IPS DF 4.7 (cell line): ENCODE measurements around the gene IVL.

ENCODE experiments used
- DNase-seq: peaks from one replicate; pipeline ENCODE4 v3.0.0-alpha.2; 2013; ENCODE audit warnings: low spot score; ENCODE audit errors: extremely low read depth

The IVL gene, protein sequence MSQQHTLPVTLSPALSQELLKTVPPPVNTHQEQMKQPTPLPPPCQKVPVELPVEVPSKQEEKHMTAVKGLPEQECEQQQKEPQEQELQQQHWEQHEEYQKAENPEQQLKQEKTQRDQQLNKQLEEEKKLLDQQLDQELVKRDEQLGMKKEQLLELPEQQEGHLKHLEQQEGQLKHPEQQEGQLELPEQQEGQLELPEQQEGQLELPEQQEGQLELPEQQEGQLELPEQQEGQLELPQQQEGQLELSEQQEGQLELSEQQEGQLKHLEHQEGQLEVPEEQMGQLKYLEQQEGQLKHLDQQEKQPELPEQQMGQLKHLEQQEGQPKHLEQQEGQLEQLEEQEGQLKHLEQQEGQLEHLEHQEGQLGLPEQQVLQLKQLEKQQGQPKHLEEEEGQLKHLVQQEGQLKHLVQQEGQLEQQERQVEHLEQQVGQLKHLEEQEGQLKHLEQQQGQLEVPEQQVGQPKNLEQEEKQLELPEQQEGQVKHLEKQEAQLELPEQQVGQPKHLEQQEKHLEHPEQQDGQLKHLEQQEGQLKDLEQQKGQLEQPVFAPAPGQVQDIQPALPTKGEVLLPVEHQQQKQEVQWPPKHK

DNA sequence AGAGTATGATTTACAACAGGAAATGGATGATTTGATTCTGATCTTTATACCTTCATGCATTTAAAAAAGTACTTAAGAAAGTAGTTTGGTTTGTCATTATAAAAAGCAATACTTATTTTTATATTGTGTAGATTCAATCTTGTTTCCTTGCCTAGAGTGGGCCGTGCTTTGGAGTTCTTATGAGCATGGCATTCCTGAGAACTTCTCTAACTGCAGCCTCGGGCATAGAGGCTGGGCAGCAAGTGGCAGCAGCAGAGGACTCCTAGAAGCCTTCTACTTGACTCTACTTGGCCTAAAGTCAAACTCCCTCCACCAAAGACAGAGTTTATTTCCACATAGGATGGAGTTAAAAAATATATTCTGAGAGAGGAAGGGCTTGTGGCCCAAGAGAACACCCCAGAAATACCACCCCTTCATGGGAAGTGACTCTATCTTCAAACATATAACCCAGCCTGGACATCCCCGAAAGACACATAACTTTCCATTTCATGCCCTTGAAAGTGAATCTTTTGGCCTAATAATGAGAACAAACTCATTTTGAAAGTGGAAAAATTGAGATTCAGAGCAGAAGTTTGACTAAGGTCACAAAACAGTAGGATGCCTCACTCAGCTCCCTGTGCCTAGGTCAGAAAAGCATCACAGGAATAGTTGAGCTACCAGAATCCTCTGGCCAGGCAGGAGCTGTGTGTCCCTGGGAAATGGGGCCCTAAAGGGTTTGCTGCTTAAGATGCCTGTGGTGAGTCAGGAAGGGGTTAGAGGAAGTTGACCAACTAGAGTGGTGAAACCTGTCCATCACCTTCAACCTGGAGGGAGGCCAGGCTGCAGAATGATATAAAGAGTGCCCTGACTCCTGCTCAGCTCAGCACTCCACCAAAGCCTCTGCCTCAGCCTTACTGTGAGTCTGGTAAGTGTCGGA, at the start of gene IVL:
Gene IVL, plus strand, starts transcription at position 861 of the 916 bp plus-strand sequence. CDS start 1,252 bp downstream, outside the sequence.
- DNase-seq = no peak

DNA sequence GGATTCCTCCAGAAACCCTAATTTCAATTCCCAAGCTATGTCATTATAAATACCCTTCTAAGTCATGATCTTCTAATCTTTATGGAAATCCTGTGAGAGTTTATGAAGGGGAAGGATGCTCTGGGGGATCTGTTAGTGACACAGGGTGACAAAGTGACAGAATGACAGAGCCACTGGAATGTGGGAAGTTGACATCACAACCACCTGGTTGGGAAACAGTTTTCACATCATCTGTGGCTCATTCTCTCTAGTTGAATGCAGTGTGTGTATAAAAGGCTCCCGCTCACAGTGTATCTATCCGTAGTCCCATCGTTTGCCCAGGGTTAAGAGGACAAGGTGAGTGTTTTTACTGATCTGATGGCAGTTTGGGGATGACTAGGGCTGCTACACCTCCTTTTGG, 48.6 kb upstream of the IVL start, which contains the start of gene LCE7A:
Gene LCE7A, plus strand, starts transcription at position 301 of the 400 bp plus-strand sequence. CDS start 702 bp downstream, outside the sequence.
- DNase-seq = no peak

DNA sequence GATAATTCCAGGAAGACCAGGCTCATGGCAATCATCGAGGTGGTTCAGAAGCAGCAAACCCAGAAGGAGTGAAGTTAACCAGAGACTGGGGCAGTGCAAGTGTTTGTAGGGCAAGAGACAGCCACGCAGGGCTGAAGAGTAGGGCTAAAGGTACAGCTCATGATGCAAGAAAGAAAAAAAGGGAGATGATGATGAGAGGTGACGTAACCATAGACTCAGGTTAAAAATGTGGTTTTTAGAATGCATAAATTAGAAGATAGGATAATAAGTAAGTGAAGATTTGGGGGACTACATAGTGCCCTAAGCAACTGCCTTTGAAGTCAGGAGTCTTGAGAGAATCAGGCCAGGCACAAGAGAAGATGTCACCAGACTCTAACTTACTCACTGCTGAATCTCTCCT, 48.2 kb upstream of the IVL start:
- DNase-seq = no peak

DNA sequence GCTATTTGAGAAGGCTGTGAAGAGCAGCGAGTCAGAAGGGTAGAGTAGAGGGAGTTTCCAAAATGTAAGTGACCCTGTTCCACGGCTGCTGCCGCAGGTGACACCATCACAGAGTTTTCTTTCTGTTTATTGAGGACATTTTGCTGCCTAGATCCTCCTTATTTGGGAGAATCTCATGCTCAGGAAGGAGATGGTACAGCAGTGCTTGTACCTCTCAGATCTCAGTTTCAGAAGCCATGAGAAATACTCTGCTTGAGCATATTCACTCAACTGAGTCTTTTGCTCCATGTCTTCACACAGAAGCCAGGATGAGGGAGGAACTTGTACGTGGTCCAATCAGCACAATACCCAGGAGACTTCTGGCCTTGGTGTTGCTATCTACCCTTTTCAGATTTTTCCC, 47.0 kb upstream of the IVL start:
- no peak for DNase-seq

DNA sequence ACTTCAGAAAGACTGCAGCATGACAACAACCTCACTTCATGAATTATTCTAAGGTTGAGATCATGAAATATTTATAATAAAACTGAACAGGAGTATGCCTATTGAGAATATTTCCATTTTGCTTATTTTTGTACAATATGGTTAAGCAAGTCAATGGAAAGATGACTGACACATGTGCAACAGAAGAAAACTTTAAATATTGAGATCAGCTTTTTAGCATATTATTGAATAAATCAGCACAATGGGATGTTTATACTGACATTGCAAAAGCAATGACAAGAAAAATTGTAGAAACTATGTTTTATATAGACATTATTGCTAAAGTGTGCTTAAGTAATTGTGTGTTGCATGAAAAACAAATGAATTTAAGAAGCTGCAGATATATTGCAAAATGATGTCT, 43.9 kb upstream of the IVL start:
- DNase-seq = no peak

DNA sequence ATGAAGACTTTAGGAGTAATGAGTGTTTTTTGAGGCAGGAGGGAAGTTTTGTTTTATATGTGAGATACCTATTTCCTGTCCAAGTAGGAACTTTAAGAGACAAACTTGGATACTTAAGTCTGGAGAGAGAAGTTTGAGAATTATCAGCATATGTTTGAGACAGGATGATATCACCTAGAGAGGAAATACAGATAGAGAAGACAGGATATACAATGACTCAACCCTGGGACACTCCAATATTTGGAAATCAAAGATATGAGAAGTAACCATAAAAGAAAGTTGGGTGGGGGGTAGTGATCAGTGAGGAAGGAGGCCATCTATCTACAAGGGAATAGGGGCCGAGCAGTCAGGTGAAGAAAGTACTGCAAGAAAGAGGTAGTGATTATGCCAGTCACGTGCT, 42.0 kb upstream of the IVL start:
- no peak for DNase-seq

DNA sequence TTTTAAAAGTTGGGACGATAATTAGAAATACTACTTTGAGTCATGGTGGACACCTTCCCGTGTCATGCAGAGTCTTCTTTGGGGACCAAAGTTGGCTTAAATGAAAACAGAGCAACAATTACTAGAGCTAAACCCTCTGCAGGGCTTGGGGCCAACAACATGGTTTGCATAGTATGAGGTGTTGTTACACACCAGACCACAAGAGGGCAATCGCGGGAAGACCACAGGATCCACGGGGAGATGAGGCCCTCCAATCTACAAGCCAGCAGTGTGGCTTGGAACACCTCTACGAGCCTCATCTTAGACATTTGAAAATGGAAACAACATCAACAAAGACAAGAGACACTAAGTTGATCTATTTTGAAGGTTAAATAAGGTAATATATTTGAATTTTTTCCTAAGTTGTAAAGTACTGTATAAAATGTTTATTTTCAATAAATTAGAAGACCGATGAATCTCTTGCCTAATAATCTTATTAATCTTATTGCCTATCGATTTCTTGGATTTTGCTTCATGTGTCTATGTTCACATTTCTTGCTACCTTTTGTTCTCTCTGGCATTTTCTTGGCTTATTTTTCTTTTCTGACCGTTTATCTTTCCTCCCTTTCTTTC, 38.4 kb upstream of the IVL start:
- no peak for DNase-seq

DNA sequence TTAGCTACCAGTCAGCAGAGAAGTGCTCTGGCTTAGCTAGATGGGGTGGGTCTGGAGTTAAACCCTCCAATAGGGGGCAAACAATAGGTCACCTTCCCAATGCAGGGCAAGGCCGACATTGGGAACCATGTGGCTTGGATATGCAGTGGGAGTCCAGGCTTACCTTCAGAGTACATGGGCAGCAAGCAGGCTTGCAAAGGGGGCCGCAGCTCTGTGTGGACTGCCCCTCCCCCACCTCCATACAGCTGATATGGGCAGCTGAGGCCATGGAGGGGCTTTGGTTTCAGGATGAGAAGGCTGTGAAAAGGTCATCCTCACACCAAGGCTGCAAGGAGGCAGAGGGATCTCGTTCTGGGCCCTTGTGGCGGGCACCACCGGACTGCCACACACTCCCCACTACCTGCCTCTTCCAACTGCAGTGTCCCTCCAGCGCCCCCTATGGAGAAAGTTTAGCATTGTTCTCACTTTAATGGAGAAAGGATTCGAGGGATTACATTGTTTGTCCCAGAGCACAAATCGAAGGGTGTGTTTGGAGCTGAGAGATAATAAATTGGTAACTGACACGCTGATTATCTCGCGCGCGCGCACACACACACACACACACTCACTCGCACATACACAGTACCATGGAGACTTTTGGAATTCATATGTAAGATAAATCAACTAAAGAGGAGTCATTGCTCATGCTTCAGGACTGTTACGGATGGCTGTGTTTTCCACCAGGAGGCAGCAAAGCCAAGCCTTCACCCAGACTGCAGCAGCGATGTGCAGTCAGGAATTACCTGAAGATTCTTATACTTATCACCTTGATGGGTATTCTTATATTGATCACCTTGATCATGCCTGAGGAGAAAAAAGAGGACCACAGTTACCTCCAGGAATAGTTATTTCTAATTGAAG, 37.3 kb upstream of the IVL start:
- no peak for DNase-seq

DNA sequence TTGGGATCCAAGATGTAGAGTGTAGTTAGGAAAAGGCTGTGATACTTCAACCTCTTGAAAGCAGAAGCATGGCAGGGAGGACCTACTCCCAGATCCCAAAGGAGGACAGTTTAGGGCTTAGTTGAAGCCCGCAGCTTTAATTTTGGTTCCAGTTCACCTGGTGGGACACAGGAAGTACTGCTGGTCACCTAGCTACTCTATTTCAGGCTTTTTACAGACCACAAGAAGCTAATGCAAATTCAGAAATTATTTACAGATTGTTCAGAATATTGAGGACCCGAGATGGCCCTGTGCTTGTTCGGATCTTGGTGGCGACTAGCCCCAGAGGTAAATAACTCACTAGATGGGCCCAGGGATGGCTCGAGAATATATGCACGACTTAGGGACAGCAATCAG, 36.6 kb upstream of the IVL start:
- DNase-seq = no peak

DNA sequence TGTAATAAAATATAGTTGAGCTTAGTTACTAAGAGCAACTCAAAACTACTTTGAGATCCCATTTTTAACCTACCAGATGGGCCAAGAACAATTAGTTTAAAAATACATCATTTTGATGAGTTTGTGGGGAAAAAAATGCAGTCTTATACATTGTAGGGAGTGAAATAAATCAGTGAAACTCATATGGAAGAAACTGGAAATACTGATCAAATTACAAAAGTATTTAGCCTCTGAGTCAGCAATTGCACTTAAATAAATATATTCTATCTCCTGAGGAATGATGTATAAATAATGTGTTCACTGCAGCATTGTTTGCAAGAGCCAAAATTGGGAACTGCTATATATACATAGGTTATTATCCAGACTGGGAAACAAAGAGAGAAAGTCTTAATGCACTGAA, 34.9 kb upstream of the IVL start:
- no peak for DNase-seq

DNA sequence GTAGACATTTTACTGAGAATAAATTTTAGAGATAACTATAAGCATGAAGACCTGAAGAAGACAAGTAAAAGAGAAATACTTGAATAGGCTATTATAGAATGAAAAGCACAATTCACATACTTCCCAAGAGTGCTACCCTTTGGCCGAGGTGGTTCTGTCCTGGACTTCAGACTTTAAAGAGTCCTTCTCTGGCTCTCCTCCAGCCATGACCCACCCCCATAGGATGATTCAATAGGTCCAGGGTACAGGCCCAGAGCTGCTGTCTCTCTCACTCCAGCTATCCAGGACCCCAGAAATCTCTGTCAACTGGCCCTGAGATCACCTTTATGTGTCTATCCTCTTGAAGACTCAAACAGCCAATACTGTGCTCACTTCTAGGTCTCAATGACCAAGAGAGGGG, 31.5 kb upstream of the IVL start:
- no peak for DNase-seq

DNA sequence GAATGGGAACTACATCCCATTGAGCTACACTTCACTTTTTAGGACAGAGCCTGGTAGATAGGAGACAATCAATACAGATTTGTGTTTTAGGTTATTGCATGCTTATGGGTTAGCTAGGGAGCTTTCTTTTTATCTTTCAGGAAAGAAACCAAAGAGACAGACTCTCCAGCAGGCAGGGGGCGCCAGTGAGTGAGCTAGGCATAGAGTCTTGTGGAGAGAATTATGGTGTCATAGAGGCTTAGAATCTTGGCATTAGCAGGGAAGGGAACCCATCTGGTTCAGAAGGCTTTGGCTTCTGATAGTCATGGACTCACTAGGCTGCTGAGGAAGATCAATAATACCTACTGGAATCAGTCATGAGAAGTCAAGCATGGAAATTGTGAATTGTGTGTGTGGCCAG, 30.3 kb upstream of the IVL start, which contains the start of gene SMCP:
Gene SMCP, plus strand, starts transcription at position 281 of the 400 bp plus-strand sequence. CDS start 6,101 bp downstream, outside the sequence.
- no peak for DNase-seq

DNA sequence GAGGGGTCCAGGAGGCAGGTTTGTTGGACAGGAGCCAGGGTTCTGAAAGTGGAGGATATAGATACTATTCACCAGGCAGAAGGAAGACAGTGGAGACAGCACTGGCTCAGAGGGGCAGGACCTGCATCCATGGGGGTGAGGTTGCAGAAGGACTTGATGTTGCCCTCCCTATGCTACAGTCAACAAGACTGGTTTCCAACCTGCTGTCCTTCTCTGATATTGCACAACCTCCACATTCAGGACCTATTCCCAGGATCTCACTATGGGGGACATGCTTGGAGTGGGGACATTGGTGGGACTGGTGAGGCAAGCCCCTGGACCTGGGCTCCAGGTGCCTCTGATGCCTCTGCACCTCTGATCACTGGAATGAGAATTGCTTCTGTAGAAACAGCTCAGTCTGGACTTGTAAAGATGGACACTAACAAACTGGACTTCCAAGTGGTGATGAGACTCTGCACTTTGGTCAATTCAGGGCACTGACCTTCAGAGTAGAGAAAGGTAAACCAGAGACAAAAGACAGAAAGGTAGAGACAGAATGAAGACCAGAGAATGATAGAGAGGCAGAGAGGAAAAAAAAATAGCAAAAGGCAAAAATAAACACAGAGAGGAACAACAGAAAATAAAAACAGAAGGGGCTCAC, 28.7 kb upstream of the IVL start:
- no peak for DNase-seq

DNA sequence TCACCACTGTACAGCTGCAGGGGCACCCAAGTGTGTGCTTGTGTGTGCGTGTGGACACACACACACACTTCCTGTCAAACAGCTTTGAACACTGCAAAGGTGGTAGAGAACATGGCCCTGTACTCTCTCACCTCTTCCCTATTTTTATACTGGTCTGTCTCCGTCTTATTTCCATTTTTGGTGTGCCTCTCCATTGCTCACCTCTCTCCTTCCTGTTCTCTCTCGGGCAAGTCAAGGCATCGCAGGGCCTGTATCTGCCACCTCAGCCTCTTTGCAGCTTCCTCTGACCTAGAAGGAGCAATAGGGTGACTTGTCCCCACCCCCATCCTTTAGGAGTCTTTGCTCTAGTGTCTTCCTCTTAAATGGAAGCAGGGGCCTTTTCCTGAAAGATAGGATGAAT, 28.0 kb upstream of the IVL start:
- no peak for DNase-seq

DNA sequence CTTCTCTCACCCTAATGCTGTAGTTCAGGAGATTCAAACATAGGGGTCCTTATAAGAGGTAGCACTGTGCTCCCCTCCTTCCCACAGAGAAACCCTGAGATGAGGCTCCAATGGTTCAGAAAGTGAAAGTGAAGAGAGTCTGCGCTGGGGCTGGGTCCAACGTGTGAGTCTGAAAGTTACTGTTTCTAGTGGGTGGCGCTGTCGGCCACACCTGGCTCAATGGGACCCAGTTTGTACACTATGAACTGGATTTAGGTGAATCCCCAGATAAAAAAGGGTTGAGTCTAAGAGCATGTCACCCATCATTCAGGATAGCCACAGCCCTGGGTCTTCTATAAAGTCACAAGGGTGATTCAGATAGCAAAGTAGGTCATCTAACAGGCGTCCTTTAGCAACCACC, 27.4 kb upstream of the IVL start:
- no peak for DNase-seq

DNA sequence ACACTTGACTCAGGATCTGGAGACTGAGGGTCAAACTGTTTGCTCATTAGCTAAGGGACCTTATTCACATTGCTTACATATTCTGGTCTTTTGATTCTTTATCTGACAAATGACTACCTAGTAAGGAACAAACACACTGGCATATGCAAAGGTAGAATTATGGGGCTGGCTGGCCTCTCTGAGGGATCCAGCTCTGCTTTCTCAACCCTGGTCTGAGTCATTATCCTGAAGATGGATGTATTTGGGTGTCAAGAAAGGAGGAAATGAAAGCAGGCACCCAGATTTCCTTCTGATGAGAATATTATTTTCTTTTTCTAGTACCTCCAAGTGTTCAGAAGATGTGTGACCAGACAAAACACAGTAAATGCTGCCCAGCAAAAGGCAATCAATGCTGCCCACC, 24.3 kb upstream of the IVL start:
- no peak for DNase-seq

DNA sequence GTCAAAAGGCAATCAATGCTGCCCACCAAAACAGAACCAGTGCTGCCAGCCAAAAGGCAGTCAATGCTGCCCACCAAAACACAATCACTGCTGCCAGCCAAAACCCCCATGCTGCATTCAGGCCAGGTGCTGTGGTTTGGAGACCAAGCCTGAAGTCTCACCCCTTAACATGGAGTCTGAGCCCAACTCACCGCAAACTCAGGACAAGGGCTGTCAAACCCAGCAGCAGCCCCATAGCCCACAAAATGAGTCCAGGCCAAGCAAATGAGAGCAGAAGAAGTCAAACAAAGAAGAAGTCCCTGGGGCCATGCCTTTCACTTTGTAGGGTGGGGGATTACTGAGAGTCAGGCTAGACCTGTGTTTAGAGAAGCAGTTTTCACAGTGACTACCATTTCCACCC, 23.8 kb upstream of the IVL start:
- no peak for DNase-seq

DNA sequence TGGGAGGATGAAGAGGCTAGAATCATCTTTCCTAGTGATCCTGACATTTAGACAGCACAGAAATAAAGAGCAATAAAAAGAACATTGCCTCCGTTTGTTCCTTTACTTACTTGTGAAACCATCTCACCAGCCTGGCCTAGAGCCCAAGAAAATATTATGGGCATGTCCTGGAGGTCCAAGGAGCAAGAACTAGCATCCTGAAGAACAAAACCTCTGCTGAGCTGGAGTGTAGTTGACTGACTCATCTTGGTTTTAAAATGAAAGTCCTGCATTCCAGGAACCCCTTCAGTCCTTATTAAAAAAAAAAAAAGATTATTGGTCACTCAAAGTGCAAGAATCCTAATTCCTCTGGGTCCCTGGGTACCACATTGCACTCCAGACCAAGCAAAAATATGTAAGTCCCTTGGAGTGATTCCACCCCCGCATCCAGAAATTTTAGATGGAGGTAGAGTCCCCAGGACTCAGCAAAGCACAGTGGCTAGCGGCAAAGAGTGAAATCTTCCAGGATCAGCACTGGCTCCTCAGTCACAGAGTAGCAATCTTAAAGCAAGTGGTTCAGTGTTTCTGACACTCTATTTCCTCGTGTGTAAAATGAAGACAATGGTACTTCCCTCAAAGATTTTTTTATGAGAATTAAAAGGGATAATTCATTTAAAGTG, 23.3 kb upstream of the IVL start:
- no peak for DNase-seq

DNA sequence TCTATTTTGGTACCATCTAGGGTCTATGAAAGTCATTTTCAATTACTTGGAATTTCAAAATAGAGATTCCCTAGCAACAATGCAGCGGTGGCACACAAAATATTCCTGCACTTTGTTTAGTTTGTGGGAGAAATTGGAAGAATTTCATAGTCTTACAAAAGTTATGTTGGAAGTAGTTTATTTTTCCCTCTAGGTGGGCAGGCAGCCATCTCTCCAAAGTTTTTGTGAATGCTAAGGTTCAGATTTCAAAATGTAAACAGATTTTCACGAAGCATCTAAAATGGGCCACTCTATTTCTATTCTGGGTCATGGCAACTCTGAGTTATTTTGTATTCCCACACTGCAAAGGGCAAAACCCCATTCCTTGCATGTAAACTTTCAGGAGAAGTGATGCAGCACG, 22.3 kb upstream of the IVL start:
- no peak for DNase-seq
